Loucy (cell line): ENCODE data around the gene CTNNA2.

Experiments
- H2AFZ ChIP-seq: fragments of 200-600 bp; sonication (generic); 2 replicates; pipeline ENCODE4 v1.6.0; 2016; ENCODE audit warnings: antibody characterized with exemption, mild to moderate bottlenecking, low read length, moderate library complexity
- H3F3A ChIP-seq: fragments of 200-600 bp; 2 replicates; pipeline ENCODE4 v1.6.0; 2016; ENCODE audit warnings: antibody characterized with exemption, low read depth, mild to moderate bottlenecking
- H3K27me3 ChIP-seq: fragments of 200-600 bp; sonication (generic); 2 replicates; pipeline ENCODE4 v1.6.1; 2014; ENCODE audit warnings: low read length, mild to moderate bottlenecking; ENCODE audit not compliant: insufficient read depth, poor library complexity, severe bottlenecking
- H3K36me3 ChIP-seq: fragments of 200-600 bp; sonication (generic); 2 replicates; pipeline ENCODE4 v1.6.1; 2016; ENCODE audit warnings: low read length; ENCODE audit not compliant: insufficient read depth
- H3K4me1 ChIP-seq: fragments of 200-600 bp; sonication (generic); 2 replicates; pipeline ENCODE4 v1.5.1; 2014; ENCODE audit warnings: low read length, mild to moderate bottlenecking; ENCODE audit not compliant: insufficient read depth, poor library complexity, severe bottlenecking
- H3K4me2 ChIP-seq: fragments of 200-600 bp; sonication (generic); 2 replicates; pipeline ENCODE4 v1.6.0; 2014; ENCODE audit warnings: antibody characterized with exemption, low read length, low read depth, mild to moderate bottlenecking; ENCODE audit not compliant: poor library complexity, severe bottlenecking
- H3K4me3 ChIP-seq: fragments of 200-600 bp; sonication (generic); 2 replicates; pipeline ENCODE4 v1.5.1; 2014; ENCODE audit warnings: low read length, mild to moderate bottlenecking, mixed read lengths; ENCODE audit not compliant: poor library complexity, severe bottlenecking
- H3K79me2 ChIP-seq: fragments of 200-600 bp; sonication (generic); 2 replicates; pipeline ENCODE4 v1.6.1; 2014; ENCODE audit warnings: low read length; ENCODE audit not compliant: insufficient read depth
- H3K9ac ChIP-seq: fragments of 200-600 bp; sonication (generic); 2 replicates; pipeline ENCODE4 v1.6.0; 2014; ENCODE audit warnings: mild to moderate bottlenecking, low read depth, low read length, moderate library complexity; ENCODE audit not compliant: poor library complexity, severe bottlenecking
- H3K9me2 ChIP-seq: fragments of 200-600 bp; sonication (generic); replicated peaks from 2 replicates; pipeline ENCODE4 v1.6.1; 2016; ENCODE audit warnings: low read depth, low read length, mixed read lengths
- H3K9me3 ChIP-seq: fragments of 200-600 bp; sonication (generic); 2 replicates; pipeline ENCODE4 v1.6.1; 2014; ENCODE audit warnings: mild to moderate bottlenecking, antibody characterized with exemption, low read length, low read depth; ENCODE audit not compliant: insufficient read depth
- H4K20me1 ChIP-seq: fragments of 200-600 bp; sonication (generic); 2 replicates; pipeline ENCODE4 v1.6.0; 2014; ENCODE audit warnings: antibody characterized with exemption, low read length, mild to moderate bottlenecking; ENCODE audit not compliant: insufficient read depth, poor library complexity, severe bottlenecking
- CTCF ChIP-seq: fragments of 200-600 bp; sonication (generic); conservative IDR thresholded peaks from 2 replicates; pipeline ENCODE4 v1.5.1; 2014; ENCODE audit warnings: mild to moderate bottlenecking, antibody characterized with exemption, low read length
- EZH2phosphoT487 ChIP-seq: fragments of 200-600 bp; IDR thresholded peaks from 2 replicates; pipeline ENCODE4 v1.6.1; 2018; ENCODE audit warnings: antibody characterized with exemption, mild to moderate bottlenecking, moderate library complexity, borderline replicate concordance

The CTNNA2 gene

GRCh38 chr2:79666430-79666829, 153.6 kb downstream of the CTNNA2 start:
- Histone ChIP-seq H3K9me3 (no peaks in the 10 kb centered on the region), H3K4me1 (no peaks in the 10 kb centered on the region), H3K9ac (no peak overlapping the region), H3K27me3 (no peaks in the 10 kb centered on the region), H3K9me2 (no peaks in the 10 kb centered on the region), H3K4me2 (no peak overlapping the region), H4K20me1 (no peaks in the 10 kb centered on the region), H3K36me3 (no peaks in the 10 kb centered on the region), H3F3A (no peaks in the 10 kb centered on the region), H3K4me3 (no peak overlapping the region), H2AFZ (no peak overlapping the region), H3K79me2 (no peaks in the 10 kb centered on the region)
- TF ChIP-seq EZH2phosphoT487 (no peak), CTCF (no peak)

- Histone ChIP-seq H3K4me1 (no peaks in the 10 kb centered on the region), H3K27me3 (no peaks in the 10 kb centered on the region), H3K4me3 (no peak overlapping the region), H3K36me3 (no peaks in the 10 kb centered on the region), H3K9ac (no peak overlapping the region), H4K20me1 (no peaks in the 10 kb centered on the region), H3K79me2 (no peaks in the 10 kb centered on the region), H3K9me2 (no peaks in the 10 kb centered on the region), H3F3A (no peaks in the 10 kb centered on the region), H3K9me3 (no peaks in the 10 kb centered on the region), H2AFZ (no peak overlapping the region), H3K4me2 (no peak overlapping the region)
- TF ChIP-seq EZH2phosphoT487: no peak
- no peak for TF ChIP-seq CTCF
Measured at GRCh38 chr2:79669714-79670113, 156.9 kb downstream of the CTNNA2 start.

- H3K9me3 ChIP-seq: no peaks in the 10 kb centered on the region
- no peaks in the 10 kb centered on the region for H3K36me3 ChIP-seq
- no peak overlapping the region for H3K4me3 ChIP-seq
- H3F3A ChIP-seq: no peaks in the 10 kb centered on the region
- TF ChIP-seq EZH2phosphoT487 (no peak), CTCF (no peak)
- no peak overlapping the region for H2AFZ ChIP-seq
- H3K9ac ChIP-seq: no peak overlapping the region
- H3K9me2 ChIP-seq: no peaks in the 10 kb centered on the region
- no peaks in the 10 kb centered on the region for H3K4me1 ChIP-seq
- no peaks in the 10 kb centered on the region for H3K27me3 ChIP-seq
- no peaks in the 10 kb centered on the region for H4K20me1 ChIP-seq
- H3K4me2 ChIP-seq: no peak overlapping the region
- H3K79me2 ChIP-seq: no peaks in the 10 kb centered on the region
Measured at GRCh38 chr2:79670198-79670597, 157.3 kb downstream of the CTNNA2 start.
